GM18868 (cell line): ENCODE measurements around the gene TOX3.

Experiments
- ATAC-seq: cut with Tn5 transposase; IDR thresholded peaks from one replicate; pipeline ENCODE4 v1.9.1; 2021; ENCODE audit warnings: mild to moderate bottlenecking, moderate library complexity; ENCODE audit not compliant: unreplicated experiment

The TOX3 gene

GRCh38 chr16:52563767-52564611 lies 17.0 kb upstream of the TOX3 start:
- ATAC-seq: no peak

GRCh38 chr16:52562770-52563169 lies 15.8 kb upstream of the TOX3 start:
- ATAC-seq: no peak

- ATAC-seq: no peak
These were observed 15.2 kb upstream of the TOX3 start for GRCh38 chr16:52561910-52562741.

- no peak for ATAC-seq
These were observed 11.5 kb upstream of the TOX3 start for GRCh38 chr16:52558448-52558847.

- no peak for ATAC-seq
These were observed 10.3 kb upstream of the TOX3 start for GRCh38 chr16:52557236-52557635.

GRCh38 chr16:52556083-52556482 lies 9.1 kb upstream of the TOX3 start:
- no peak for ATAC-seq

GRCh38 chr16:52555572-52555971 lies 8.6 kb upstream of the TOX3 start:
- ATAC-seq: no peak

- no peak for ATAC-seq
These were observed 7.4 kb upstream of the TOX3 start for GRCh38 chr16:52554334-52554733.

- ATAC-seq: no peak
These were observed 6.4 kb upstream of the TOX3 start for GRCh38 chr16:52553322-52553721.

GRCh38 chr16:52552643-52553042 lies 5.7 kb upstream of the TOX3 start:
- no peak for ATAC-seq

GRCh38 chr16:52549011-52549692 lies 2.2 kb upstream of the TOX3 start:
- no peak for ATAC-seq

- no peak for ATAC-seq
These were observed 1.5 kb upstream of the TOX3 start for GRCh38 chr16:52548261-52549010.

- no peak for ATAC-seq
These were observed 882 bp upstream of the TOX3 start for GRCh38 chr16:52547834-52548215.

- ATAC-seq: no peak
These were observed 496 bp downstream of the TOX3 start for GRCh38 chr16:52546291-52547003.

- ATAC-seq: no peak
These were observed 1.1 kb downstream of the TOX3 start for GRCh38 chr16:52545898-52546266.

- no peak for ATAC-seq
These were observed 1.6 kb downstream of the TOX3 start for GRCh38 chr16:52545222-52545897.

- no peak for ATAC-seq
These were observed 2.2 kb downstream of the TOX3 start for GRCh38 chr16:52544703-52545102.

GRCh38 chr16:52543654-52544053 lies 3.3 kb downstream of the TOX3 start:
- no peak for ATAC-seq

- ATAC-seq: no peak
These were observed 6.0 kb downstream of the TOX3 start for GRCh38 chr16:52540910-52541309.

GRCh38 chr16:52539191-52539590 lies 7.8 kb downstream of the TOX3 start:
- no peak for ATAC-seq
